Fibroblast of skin of back (primary cell): ENCODE data around the gene NFXL1. TPM values are rescaled to one million over a fixed set of nuclear protein-coding genes. Genes with fewer than 3 reads are reported as not detected.
"Not testable (repeated sequence)": the region's sequence is repeated elsewhere in the genome, so short reads cannot be mapped to it uniquely, and the experiment has no call there.

Source experiments
- DNase-seq: peaks from one replicate; pipeline ENCODE4 v3.0.0-alpha.2; 2013
- polyA plus RNA-seq, 2 experiments: library from polyadenylated mRNA; unstranded; fragments of 120-200 nt; gene quantifications; one replicate each; pipeline ENCODE4 v1.2.1, GENCODE V29; 2013; ENCODE audit not compliant: insufficient read length in 2 of 2

The NFXL1 gene
- 5.2 TPM for polyA plus RNA-seq (2013, experiment 1 of 2; ENCODE audit: insufficient read length)
- polyA plus RNA-seq (2013, experiment 2 of 2; ENCODE audit: insufficient read length) = 8.7 TPM

GRCh38 chr4:47914220-47914925, at the start of gene NFXL1:
Gene NFXL1, minus strand, starts transcription at chr4:47914583. Its CDS starts 380 bp downstream, at chr4:47914203.
- peak; percentile 98 for DNase-seq

GRCh38 chr4:47954677-47955076, 40.3 kb upstream of the NFXL1 start:
- DNase-seq = no peak

- no peak for DNase-seq
Observed at GRCh38 chr4:47954245-47954644, 39.9 kb upstream of the NFXL1 start.

- DNase-seq = no peak
Observed at GRCh38 chr4:47945930-47946726, 31.7 kb upstream of the NFXL1 start.

GRCh38 chr4:47942081-47942819, 27.9 kb upstream of the NFXL1 start:
- no peak for DNase-seq

- DNase-seq = no peak
Observed at GRCh38 chr4:47939456-47939855, 25.1 kb upstream of the NFXL1 start.

- no peak for DNase-seq
Observed at GRCh38 chr4:47936336-47936735, 22.0 kb upstream of the NFXL1 start.

- DNase-seq = peak; percentile 45
Observed at GRCh38 chr4:47933840-47934239, 19.5 kb upstream of the NFXL1 start.

GRCh38 chr4:47930971-47931804, 16.8 kb upstream of the NFXL1 start:
- DNase-seq = peak; percentile 84

GRCh38 chr4:47929682-47930201, 15.4 kb upstream of the NFXL1 start:
- DNase-seq = no peak

GRCh38 chr4:47926667-47927258, 12.4 kb upstream of the NFXL1 start:
- peak; percentile 61 for DNase-seq

GRCh38 chr4:47923261-47923608, 8.9 kb upstream of the NFXL1 start:
- not testable (repeated sequence) for DNase-seq

- DNase-seq = not testable (repeated sequence)
Observed at GRCh38 chr4:47922436-47923260, 8.3 kb upstream of the NFXL1 start.

GRCh38 chr4:47917163-47917562, 2.8 kb upstream of the NFXL1 start:
- DNase-seq = not testable (repeated sequence)

- DNase-seq = no peak
Observed at GRCh38 chr4:47915378-47915777, 995 bp upstream of the NFXL1 start.

GRCh38 chr4:47914926-47915237, 499 bp upstream of the NFXL1 start:
- no peak for DNase-seq

- peak; percentile 3 for DNase-seq
Observed at GRCh38 chr4:47913861-47914219, 543 bp downstream of the NFXL1 start.

- peak; percentile 33 for DNase-seq
Observed at GRCh38 chr4:47913330-47913729, 1.1 kb downstream of the NFXL1 start.

GRCh38 chr4:47907089-47907646, 7.2 kb downstream of the NFXL1 start:
- DNase-seq = no peak

- DNase-seq = no peak
Observed at GRCh38 chr4:47899639-47900038, 14.7 kb downstream of the NFXL1 start.

- no peak for DNase-seq
Observed at GRCh38 chr4:47891928-47892327, 22.5 kb downstream of the NFXL1 start.
